ENCODE data around the gene GTF2H2C. TPM values are rescaled to one million over a fixed set of nuclear protein-coding genes. Genes with fewer than 3 reads are reported as not detected.
"Not testable (repeated sequence)": the region's sequence is repeated elsewhere in the genome, so short reads cannot be mapped to it uniquely, and the experiment has no call there.

The GTF2H2C gene
- total RNA-seq, 6 experiments from 2014 or later: 11.8 to 17.2 (median 13.4) TPM

- ATAC-seq: peak in 3 of 4 donors; percentile 33 to 66 (median 51)
Observed at GRCh38 chr5:69568072-69568471, 8.1 kb downstream of the GTF2H2C start.

GRCh38 chr5:69583356-69583755 is 23.4 kb downstream of the GTF2H2C start:
- WGBS (ENCODE audit: insufficient coverage, low coverage, low lambda C conversion rate, missing lambda C conversion rate): no CpG with 5 or more reads among the region's 2 CpGs
- ATAC-seq; H3K27ac ChIP-seq; DNase-seq; H3K4me3 ChIP-seq; H3K36me3 ChIP-seq; H3K27me3 ChIP-seq; H3K9me3 ChIP-seq; intact Hi-C loops (cut with DNase I); H3K4me1 ChIP-seq: not testable (repeated sequence)

More at GRCh38 chr5:69568072-69568471, 8.1 kb downstream of the GTF2H2C start:
- WGBS (ENCODE audit: insufficient coverage, low coverage, low lambda C conversion rate, missing lambda C conversion rate): no CpG with 5 or more reads among the region's 2 CpGs
- H3K4me3 ChIP-seq; H3K27me3 ChIP-seq; H3K9me3 ChIP-seq; DNase-seq; H3K36me3 ChIP-seq; H3K4me1 ChIP-seq; H3K27ac ChIP-seq; intact Hi-C loops (cut with DNase I): not testable (repeated sequence)

GRCh38 chr5:69596114-69596840 is 36.3 kb downstream of the GTF2H2C start:
- WGBS (ENCODE audit: insufficient coverage, low coverage, low lambda C conversion rate, missing lambda C conversion rate): no CpG with 5 or more reads among the region's 7 CpGs
- H3K36me3 ChIP-seq; H3K4me3 ChIP-seq; H3K9me3 ChIP-seq; intact Hi-C loops (cut with DNase I); H3K4me1 ChIP-seq; H3K27me3 ChIP-seq; H3K27ac ChIP-seq: not testable (repeated sequence)
- DNase-seq: peak in 1 of 3 donors; percentile 3
- ATAC-seq: peak; percentile 61 to 81 (median 64)

GRCh38 chr5:69601947-69602346 is 42.0 kb downstream of the GTF2H2C start:
- peak in 3 of 4 donors; percentile 21 to 53 (median 28) for ATAC-seq
- not testable (repeated sequence) for H3K4me1 ChIP-seq

GRCh38 chr5:69606839-69607238 is 46.8 kb downstream of the GTF2H2C start:
- H3K9me3 ChIP-seq; H3K27ac ChIP-seq; intact Hi-C loops (cut with DNase I); H3K4me3 ChIP-seq; H3K36me3 ChIP-seq; DNase-seq; H3K4me1 ChIP-seq; H3K27me3 ChIP-seq: not testable (repeated sequence)
- peak; percentile 45 to 64 (median 60) for ATAC-seq
- WGBS (ENCODE audit: insufficient coverage, low coverage, low lambda C conversion rate, missing lambda C conversion rate): 59% methylated on average over 3 of the region's 6 CpGs

More at GRCh38 chr5:69601947-69602346, 42.0 kb downstream of the GTF2H2C start:
- intact Hi-C loops (cut with DNase I); H3K9me3 ChIP-seq; H3K4me3 ChIP-seq; H3K27me3 ChIP-seq; DNase-seq; H3K36me3 ChIP-seq; H3K27ac ChIP-seq: not testable (repeated sequence)
- no CpG with 5 or more reads among the region's 6 CpGs for WGBS (ENCODE audit: insufficient coverage, low coverage, low lambda C conversion rate, missing lambda C conversion rate)

- no CpG with 5 or more reads among the region's 1 CpG for WGBS (ENCODE audit: insufficient coverage, low coverage, low lambda C conversion rate, missing lambda C conversion rate)
- H3K36me3 ChIP-seq; ATAC-seq; DNase-seq; H3K9me3 ChIP-seq; H3K27me3 ChIP-seq; H3K4me1 ChIP-seq; H3K27ac ChIP-seq; H3K4me3 ChIP-seq; intact Hi-C loops (cut with DNase I): not testable (repeated sequence)
Observed at GRCh38 chr5:69607750-69608149, 47.8 kb downstream of the GTF2H2C start.

GRCh38 chr5:69608861-69609496 is 49.0 kb downstream of the GTF2H2C start:
- no CpG with 5 or more reads among the region's 6 CpGs for WGBS (ENCODE audit: insufficient coverage, low coverage, low lambda C conversion rate, missing lambda C conversion rate)
- peak in 3 of 4 donors; percentile 45 to 57 (median 45) for ATAC-seq
- intact Hi-C loops (cut with DNase I): not testable (repeated sequence)

GRCh38 chr5:69614843-69615242 is 54.9 kb downstream of the GTF2H2C start:
- H3K36me3 ChIP-seq; H3K27ac ChIP-seq; H3K9me3 ChIP-seq; H3K4me3 ChIP-seq; DNase-seq; H3K4me1 ChIP-seq; intact Hi-C loops (cut with DNase I); H3K27me3 ChIP-seq: not testable (repeated sequence)
- no CpG with 5 or more reads among the region's 7 CpGs for WGBS (ENCODE audit: insufficient coverage, low coverage, low lambda C conversion rate, missing lambda C conversion rate)
- peak in 1 of 4 donors; percentile 44 for ATAC-seq

More at GRCh38 chr5:69608861-69609496, 49.0 kb downstream of the GTF2H2C start:
- not testable (repeated sequence) for H3K4me3 ChIP-seq, H3K27ac ChIP-seq, H3K9me3 ChIP-seq, DNase-seq, H3K36me3 ChIP-seq, H3K4me1 ChIP-seq, H3K27me3 ChIP-seq

- ATAC-seq; H3K4me3 ChIP-seq; H3K27ac ChIP-seq; H3K36me3 ChIP-seq; H3K27me3 ChIP-seq; H3K4me1 ChIP-seq; intact Hi-C loops (cut with DNase I); H3K9me3 ChIP-seq: not testable (repeated sequence)
- WGBS (ENCODE audit: insufficient coverage, low coverage, low lambda C conversion rate, missing lambda C conversion rate): 95% methylated on average over 3 of the region's 9 CpGs
- peak in 1 of 3 donors; percentile 16 for DNase-seq
Observed at GRCh38 chr5:69631879-69632278, 71.9 kb downstream of the GTF2H2C start.
